GM18508 (cell line): Measurements from ENCODE around the gene MBP.

Experiments used
- ATAC-seq: cut with Tn5 transposase; IDR thresholded peaks from one replicate; pipeline ENCODE4 v1.9.1; 2021; ENCODE audit warnings: moderate number of reproducible peaks; ENCODE audit not compliant: insufficient read depth, unreplicated experiment

MBP gene

GRCh38 chr18:77116201-77117080 lies 16.1 kb downstream of the MBP start:
- no peak for ATAC-seq

GRCh38 chr18:77115192-77115953 lies 17.2 kb downstream of the MBP start:
- ATAC-seq, result no peak

DNA sequence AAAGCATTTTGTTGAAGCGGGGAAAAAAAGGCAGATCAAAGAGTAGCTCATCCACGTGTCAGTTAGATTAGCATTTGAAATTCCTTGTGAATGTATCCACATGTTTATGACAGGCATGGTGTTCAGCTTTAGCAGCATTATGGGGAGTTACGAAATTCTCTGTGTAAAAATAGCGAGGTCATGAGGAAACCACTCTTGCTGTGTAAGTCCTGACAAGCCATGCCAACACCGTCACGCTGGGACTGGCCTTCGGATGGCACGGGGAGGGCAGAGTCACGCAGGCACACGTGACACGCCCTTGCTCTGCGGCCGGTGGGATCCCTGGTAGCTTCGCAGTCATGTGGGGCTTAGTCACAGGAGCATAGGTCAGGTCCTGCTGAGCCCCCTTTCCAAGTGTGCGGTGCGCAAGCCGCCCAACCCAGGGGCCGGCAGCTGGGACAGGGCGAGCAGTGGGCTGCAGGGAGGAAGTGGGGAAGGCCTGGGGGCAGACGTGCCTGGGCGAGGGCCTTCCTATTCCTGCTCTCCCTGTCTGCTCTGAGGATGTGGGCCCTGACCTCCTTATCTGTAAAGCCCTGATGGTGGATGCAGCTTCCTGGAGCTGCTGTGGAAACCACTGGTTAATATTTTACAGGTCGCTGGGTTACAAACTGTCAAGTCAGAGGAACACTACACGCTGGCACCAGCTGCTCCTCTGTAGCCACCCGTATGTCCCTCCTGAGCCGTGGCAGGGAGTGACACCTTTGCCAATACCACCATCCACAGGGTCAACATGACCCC lies 18.0 kb downstream of the MBP start:
- peak; percentile 93 for ATAC-seq

DNA sequence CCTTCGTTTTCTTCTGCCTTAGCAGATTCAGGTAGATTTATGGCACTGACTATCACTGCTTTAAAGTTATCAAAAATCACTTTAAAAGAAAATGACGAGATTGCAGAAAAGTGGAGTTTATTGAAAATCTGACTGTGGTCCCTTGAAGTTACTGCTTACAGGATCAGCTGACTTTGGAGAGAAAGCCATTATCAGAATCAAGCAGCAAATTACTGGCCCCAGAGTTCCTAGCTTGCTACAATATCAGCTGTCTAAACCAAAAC lies 18.5 kb downstream of the MBP start:
- ATAC-seq, result no peak

DNA sequence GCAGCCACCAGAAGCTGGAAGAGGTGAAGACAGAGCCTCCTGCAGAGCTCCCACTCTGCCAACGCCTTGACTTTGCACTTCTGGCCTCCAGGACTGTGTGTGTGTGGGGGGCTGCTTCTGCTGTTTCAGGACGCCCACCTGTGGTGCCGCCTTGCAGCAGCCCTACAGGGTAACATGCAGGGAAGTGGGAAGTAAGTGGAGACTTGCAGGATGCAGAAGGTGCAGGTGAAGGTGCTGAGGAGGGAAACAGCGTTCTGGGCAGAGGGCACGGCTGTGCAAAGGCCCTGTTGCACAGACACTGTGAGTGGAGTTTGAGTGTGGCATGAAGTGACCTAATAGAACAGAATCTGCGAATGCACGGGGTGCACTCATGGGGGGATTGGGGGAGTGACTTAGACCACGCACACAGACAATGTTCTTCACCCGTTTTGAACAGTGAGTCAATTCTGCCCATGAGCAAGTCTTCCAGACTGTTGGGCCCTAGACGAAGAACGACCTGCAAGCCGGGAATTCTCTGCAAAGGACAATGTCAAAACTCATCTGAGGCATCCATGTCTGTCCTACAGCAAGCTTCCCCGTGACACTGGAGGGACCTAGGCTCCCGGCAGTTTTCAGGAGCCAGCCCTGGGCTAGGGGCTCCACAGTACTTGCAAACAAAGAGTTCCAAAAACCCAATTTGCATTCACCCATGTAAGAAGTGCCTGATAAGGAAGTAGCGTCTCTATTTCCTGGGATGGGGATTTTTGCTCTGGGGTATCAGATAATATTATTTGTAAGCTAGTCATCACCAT lies 19.0 kb downstream of the MBP start:
- no peak for ATAC-seq

DNA sequence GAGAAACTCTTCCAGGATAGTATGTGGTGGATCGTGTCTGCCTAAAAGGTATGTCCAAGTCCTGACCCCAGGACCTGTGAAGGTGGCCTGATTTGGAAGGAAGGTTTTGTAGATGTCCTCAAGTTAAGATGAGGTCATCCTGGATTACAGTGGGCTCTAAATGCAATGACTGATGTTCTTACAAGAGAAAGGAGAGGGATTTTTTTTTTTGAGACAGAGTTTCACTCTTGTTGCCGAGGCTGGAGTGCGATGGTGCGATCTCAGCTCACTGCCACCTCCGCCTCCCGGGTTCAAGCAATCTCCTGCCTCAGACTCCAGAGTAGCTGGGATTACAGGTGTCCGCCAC lies 19.9 kb downstream of the MBP start:
- ATAC-seq, result no peak

DNA sequence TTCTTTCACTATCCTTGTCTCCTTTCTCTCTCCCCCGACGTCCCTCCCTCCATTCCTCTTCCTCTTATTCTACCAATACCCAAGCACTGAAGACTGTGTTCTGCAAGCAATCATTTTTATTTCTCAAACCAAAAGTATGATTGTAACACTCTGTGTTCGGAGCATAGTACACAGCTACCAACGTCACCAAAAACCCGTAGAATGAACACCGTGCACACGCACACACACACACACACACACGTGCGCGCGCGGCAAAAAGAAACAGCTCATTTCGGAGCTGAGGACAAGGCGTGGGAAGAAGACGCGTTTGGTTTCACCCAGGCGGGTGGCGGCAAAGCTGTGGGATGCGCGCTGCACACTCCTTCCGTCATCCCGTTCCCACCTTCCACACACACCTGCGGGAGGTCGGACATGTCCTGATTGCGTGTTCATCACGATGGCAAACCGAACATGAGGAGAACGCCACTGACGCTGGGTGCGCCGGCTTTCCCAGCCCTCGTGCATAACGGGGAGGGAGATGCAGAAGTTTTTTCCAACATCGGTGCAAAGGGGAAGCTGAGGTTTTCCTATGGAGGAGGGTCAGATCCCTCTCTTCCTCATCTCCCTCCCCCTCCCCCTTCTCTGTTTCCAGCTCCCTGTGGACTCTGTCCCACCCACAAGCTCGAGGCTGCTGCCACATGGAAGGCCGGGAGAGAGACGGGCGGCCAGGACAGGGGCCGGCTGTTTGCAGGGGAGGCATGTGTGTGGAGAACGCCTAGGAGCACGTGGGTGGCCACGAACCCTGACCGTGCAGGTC lies 20.4 kb downstream of the MBP start:
- no peak for ATAC-seq

DNA sequence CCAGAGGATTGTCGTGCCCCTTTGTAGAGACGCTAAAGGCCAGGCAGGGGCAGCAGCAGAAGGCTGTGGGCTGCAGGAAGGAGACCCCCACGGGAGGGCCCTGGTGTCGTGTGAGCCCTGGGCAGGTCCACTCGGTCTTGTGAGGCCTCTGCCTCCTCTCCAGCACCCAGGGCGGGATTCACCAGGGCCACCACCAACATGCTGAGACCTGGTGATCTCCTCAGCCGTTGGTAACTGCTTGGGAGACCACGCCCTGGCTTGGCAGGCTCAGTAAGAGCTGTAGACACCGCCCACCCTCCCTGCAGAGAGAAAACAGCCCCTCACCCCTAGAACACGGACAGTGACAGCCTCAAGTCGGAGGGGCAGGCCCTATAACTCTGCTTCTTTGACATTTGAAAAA lies 21.1 kb downstream of the MBP start:
- ATAC-seq, result no peak

DNA sequence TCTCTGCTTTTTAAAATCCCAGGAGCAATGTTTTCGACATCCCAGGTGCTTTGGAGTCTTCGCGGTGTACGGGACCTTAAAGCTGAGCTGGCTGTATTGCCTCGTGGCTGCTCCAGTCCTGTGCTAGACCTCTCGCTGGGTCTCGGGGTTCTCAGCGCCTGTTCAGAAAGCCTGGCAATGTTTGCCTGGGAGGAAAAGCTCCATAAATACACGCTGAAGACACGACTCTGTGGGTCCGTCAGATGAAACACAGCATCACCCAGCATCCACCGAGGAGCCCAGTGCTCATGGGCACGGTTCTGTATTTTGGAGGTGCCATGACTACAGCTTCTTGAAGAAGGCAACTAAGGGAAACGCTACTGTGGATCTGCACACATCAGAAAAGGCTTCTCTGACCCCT lies 21.6 kb downstream of the MBP start:
- no peak for ATAC-seq

GRCh38 chr18:77110400-77110799 lies 22.2 kb downstream of the MBP start:
- no peak for ATAC-seq

DNA sequence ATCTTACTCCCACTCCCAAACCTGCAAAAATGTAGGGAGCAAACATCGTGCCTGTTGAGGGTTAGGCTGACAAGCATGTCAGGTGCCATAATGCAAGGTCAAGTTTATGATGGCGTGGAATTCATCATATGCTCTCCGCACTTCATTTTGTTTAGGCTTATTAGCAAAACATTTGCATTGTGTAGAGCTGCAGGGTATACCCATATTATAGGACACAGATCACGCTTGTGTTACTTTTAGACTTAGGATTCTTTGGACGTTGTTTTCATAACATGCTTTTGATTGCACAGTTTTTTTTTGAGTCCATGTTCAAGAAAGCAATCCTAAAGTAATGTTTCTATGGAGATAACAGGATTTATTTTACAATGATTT lies 22.9 kb downstream of the MBP start:
- no peak for ATAC-seq

DNA sequence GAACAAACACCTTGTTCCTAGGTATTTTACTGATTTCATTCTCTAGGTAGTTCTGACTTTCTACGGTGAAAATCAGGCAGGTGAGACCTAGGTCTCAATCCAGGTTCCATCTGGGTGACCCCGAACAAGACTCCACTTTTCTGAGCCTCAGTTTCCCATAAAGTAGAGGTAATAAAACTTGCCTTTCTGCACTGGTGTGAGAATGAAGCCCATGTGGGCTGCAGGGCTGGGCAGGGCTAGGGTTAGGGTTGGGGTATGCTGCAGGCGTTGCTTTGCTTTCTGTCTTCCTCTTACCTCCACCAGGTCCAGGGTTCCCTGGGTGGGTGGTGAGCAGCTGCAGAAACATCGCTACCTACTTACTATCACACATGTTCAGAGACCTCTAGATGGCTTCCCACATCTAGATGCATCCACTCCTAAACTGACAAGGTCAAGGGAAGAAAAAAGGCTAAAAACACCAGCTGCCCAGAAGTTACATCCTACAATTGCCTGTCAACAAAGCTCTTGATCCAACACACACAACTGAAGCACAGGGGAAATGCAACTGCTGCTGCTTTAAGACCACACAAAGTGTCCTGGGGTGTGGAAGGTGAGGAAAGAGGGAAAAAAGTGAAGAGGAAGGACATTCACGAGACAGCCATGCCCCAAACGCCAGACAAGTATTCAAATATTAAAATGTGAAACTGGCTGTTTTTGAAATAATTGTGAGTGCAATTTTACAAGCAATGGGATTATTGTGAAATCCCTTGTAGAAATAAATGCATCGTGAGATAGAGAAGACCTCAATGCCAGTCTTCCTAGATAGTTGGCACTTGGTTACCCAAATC lies 23.5 kb downstream of the MBP start:
- no peak for ATAC-seq

DNA sequence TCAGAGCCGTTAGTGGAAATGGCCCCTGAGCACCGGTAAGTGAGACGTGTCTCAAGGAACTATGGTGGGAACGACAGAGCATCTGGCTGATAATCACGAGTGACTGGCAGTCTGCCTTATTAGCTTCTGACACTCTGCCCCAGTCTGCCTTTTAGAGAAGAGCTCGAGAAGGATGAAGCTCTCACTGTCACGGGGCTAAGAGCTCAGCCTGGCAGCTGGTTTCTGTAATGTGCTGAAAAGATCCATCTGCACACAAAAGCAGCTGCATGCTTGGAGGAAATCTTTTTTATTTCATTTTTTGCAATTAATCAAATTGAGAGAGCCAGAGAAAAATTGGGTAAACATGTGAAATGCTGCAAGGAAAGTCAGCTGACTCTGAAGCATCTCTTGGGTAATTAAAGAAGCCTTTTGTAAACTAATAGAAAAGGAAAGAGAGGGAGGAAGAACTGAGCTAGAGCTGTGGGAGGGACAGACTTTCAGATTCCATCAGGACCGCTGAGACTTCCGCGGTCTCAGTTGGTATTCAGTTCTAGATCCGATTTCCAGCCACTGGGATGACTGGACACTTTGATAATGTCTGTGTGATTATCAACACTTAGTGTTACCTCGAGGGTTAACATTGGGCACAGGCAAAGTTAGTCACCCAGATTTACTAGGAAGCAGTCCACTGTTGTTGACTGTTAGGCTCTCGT lies 24.4 kb downstream of the MBP start:
- ATAC-seq, result no peak

DNA sequence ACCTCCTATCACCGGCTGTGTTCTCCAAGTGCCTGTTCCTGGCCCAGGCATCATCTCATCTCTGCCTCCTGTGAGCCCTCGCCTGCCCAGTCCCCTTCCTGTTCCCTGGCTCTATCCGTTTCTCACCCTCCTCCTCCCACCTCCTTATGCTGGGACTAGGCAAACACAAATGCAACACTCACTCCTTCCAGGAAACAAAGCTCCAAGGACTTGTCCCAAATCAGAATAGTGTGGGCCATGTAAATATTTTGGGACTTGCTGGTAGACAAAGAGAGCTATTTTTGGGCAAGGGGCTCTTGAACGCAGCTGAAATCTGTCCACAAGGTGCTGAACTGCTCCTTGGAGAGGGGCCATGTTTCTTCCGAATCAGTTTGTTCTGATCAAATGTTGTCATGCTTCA lies 25.3 kb downstream of the MBP start:
- ATAC-seq, result no peak

GRCh38 chr18:77106331-77106730 lies 26.3 kb downstream of the MBP start:
- no peak for ATAC-seq

GRCh38 chr18:77105680-77106079 lies 26.9 kb downstream of the MBP start:
- no peak for ATAC-seq

- ATAC-seq, result no peak
Measured at GRCh38 chr18:77105028-77105427, 27.6 kb downstream of the MBP start.

- ATAC-seq, result no peak
Measured at GRCh38 chr18:77103991-77104531, 28.5 kb downstream of the MBP start.
